Lower lobe of right lung (tissue), 2 donors: Measurements from ENCODE around the gene RSRP1. TPM values are rescaled to one million over a fixed set of nuclear protein-coding genes. Genes with fewer than 3 reads are reported as not detected.
A peak's percentile ranks its signal among the peaks of the same experiment; 100 is the strongest.
"Not testable (repeated sequence)": the region's sequence is repeated elsewhere in the genome, so short reads cannot be mapped to it uniquely, and the experiment has no call there.

Experiments used
- ATAC-seq, 2 donors: fragments of 200-7000 bp; cut with Tn5 transposase; one replicate each; pipeline ENCODE4 v1.9.1; 2020 to 2022; ENCODE audit warnings: mild to moderate bottlenecking in 2 of 2, moderate library complexity in 2 of 2
- DNase-seq: peaks from one replicate; pipeline ENCODE4 v3.0.0-alpha.2; 2020
- H3K27ac ChIP-seq: fragments of 200-600 bp; one replicate; pipeline ENCODE4 v1.8.0; 2022
- H3K27me3 ChIP-seq: fragments of 200-600 bp; one replicate; pipeline ENCODE4 v1.8.0; 2022; ENCODE audit warnings: low read depth
- H3K36me3 ChIP-seq: fragments of 200-600 bp; one replicate; pipeline ENCODE4 v1.8.0; 2022; ENCODE audit warnings: mild to moderate bottlenecking
- H3K4me1 ChIP-seq: fragments of 200-600 bp; one replicate; pipeline ENCODE4 v1.8.0; 2022
- H3K4me3 ChIP-seq: fragments of 200-600 bp; one replicate; pipeline ENCODE4 v1.8.0; 2022; ENCODE audit warnings: mild to moderate bottlenecking
- H3K9me3 ChIP-seq: fragments of 200-600 bp; one replicate; pipeline ENCODE4 v1.8.0; 2022
- CTCF ChIP-seq: fragments of 200-600 bp; IDR thresholded peaks from one replicate; pipeline ENCODE4 v1.8.0; 2022; ENCODE audit warnings: antibody characterized with exemption, mild to moderate bottlenecking
- intact Hi-C: fragments of 100-400 bp; cut with DNase I; formaldehyde crosslinking; loops from one replicate; pipeline ENCODE4 v1.11.0; 2022
- total RNA-seq: library from RNA; stranded (reverse); fragmentation: NEBNext Ultra II Directional; extraction: Animal tissue kit (Norgen Biotek cat#: 25700); gene quantifications from one replicate; pipeline ENCODE4 v1.2.1, GENCODE V29; 2021
- donor health status: DM: no; HTN: yes; CAD: no; lungs with severe emphysema.

The RSRP1 gene
- total RNA-seq, 1 donor from 2014 or later = 145 TPM

DNA sequence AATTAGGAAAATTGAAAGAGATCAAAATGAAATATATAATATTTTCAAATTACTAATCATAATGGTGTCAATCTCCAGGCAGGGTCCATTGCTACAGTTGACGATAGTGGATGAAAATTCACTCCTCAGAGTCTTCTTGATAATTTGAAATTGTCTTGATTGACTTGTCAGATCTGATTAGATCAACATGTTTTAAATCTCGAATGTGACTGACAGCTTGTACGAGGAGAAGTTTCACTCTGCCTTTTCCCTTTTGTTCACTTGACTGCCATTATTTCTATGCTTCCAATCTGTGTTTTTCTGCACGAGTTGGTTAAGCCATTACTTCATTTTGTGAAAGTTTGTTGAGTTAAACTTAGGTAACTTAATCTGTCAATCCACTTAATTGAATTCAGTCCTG lies 28.4 kb upstream of the RSRP1 start:
- H3K36me3 ChIP-seq, H3K27ac ChIP-seq, intact Hi-C loops, H3K9me3 ChIP-seq, H3K4me1 ChIP-seq, H3K27me3 ChIP-seq, H3K4me3 ChIP-seq, DNase-seq, ATAC-seq: not testable (repeated sequence)

- H3K4me3 ChIP-seq, H3K4me1 ChIP-seq, H3K27ac ChIP-seq, intact Hi-C loops, H3K27me3 ChIP-seq, H3K9me3 ChIP-seq, H3K36me3 ChIP-seq, DNase-seq, ATAC-seq: not testable (repeated sequence)
Measured at GRCh38 chr1:25272238-25272637, 25.0 kb upstream of the RSRP1 start, which contains the start of gene RHD. TSS of gene RHD (plus strand) at chr1:25272509. CDS start at chr1:25272548, 39 bp downstream.

DNA sequence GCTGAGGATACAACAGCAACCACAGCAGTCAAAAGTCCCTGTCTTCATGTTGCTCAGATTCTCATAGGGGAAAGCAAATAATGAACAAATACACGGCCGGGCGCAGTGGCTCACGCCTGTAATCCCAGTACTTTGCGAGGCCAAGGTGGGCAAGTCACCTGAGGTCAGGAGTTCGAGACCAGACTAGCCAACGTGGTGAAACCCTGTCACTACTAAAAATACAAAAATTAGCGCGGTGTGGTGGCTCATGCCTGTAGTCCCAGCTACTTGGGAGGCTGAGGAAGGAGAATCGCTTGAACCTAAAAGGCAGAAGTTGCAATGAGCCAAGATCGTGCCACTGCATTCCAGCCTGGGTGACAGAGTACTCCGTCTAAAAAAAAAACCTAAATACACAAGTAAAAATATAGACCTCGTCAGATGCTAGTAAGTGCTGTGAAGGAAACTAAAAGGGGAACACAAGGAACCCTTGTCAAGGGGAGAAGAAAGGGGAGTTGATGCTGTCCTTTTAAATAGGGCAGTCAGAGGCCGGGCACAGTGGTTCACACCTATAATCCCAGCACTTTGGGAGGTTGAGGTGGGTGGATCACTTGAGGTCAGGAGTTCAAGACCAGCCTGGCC lies 21.0 kb upstream of the RSRP1 start:
- H3K27me3 ChIP-seq, H3K9me3 ChIP-seq, H3K36me3 ChIP-seq, intact Hi-C loops, DNase-seq, ATAC-seq, H3K4me1 ChIP-seq: not testable (repeated sequence)
- H3K27ac ChIP-seq = peak overlapping the region; percentile 67
- H3K4me3 ChIP-seq = peak overlapping the region; percentile 53

DNA sequence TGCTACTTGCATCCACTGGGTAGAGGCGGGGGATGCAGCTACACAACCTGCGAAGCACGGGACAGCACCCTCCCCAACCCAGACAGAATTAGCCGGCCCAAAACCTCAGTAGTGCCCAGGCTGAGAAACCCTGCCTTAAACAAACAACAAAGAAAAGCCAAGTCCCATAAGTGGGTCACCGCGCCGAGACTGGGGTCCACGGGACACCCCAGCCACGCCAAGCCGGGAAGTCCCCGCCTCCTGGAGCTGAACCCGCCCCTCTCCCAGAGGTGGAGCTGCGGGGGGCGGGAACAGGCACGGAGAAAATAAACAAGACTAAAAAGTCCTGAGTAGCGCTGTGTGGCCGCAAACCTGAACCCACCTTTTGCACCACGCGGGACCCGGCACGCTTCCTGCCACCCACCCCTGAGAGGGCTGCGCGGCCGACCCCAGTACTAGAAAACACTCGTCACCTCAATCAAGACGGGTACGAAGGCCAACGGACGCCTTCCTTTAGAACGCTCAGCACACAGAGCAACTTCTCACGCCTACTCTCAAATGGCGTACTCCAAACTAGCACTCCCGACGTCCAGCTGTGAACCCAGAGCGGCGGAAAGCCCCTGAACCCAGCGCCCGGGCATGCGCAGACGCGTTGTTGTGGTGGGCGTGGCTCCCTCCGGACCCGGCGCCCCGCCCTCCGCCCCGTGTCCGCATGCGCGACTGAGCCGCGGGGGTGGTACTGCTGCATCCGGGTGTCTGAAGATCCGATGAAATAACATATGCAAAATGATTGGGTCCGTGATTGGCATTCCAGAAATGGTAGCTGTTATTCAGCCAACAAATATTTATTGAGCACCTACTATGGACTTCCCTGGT lies 20.3 kb upstream of the RSRP1 start:
- H3K36me3 ChIP-seq, H3K9me3 ChIP-seq, H3K4me1 ChIP-seq, intact Hi-C loops, H3K27me3 ChIP-seq: not testable (repeated sequence)
- DNase-seq (peak; percentile 72), ATAC-seq (peak; percentile 99)
- Histone ChIP-seq H3K27ac (peak overlapping the region; percentile 67), H3K4me3 (peak overlapping the region; percentile 53)

DNA sequence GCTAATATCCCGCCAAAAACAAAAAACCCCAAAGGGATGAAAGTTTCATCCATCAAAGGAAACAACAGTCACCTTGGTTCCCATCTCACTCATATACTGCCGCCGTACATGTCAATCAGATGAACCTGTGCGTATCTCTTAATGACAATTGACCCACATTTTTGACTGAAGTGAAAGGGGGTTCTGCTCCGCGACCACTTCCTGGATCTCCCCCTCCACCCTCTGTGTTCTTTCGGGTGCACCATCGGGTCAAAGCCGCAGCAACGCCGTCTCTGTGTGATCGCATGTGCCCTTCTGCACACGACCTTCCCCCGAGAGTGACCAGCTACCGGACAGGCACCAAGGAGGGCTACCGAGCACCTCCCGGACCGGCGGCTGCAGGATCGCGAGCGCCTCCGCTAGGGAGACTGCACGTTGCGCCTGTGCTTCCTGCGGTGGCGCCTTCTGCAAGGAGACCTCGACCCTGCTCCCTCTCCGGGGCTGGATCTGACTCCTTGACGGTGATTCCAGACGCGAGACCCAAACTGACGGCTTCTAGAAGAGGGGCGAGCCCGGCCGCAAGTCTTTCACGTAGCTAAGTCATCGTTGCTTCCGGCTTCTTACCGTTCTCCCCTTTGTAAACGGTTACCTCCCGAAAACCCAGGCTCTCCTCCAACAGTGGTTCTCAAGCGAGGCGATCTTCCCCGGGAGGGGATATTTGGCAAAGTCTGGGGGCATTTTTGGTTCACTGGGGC lies 19.5 kb upstream of the RSRP1 start:
- H3K9me3 ChIP-seq, H3K36me3 ChIP-seq, H3K27ac ChIP-seq, H3K4me1 ChIP-seq, DNase-seq, intact Hi-C loops, H3K27me3 ChIP-seq: not testable (repeated sequence)
- peak; percentile 67 to 75 for ATAC-seq
- peak overlapping the region; percentile 53 for H3K4me3 ChIP-seq

- intact Hi-C loops, DNase-seq, H3K4me3 ChIP-seq, ATAC-seq, H3K9me3 ChIP-seq, H3K4me1 ChIP-seq, H3K27ac ChIP-seq, H3K27me3 ChIP-seq, H3K36me3 ChIP-seq: not testable (repeated sequence)
Measured at GRCh38 chr1:25260336-25260735, 13.1 kb upstream of the RSRP1 start.

DNA sequence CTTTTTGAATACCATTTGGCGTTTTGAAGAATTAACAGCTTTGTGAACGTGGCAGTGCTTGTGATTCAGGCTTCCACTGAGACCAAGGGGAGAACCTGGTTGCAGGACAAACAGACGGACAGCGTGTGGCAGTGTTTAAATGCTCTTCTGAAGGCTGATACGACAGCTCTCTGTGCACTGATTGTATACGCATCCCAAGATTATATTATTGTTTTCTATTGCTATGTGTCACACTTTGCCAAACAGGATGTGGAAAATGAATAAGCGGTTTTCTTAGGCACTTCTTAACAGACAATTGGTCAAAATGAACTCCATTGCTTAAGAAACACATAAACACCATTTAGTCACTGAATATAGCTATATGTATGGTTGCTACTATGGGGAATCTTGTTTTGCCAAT lies 12.6 kb upstream of the RSRP1 start:
- H3K9me3 ChIP-seq, H3K4me1 ChIP-seq, H3K36me3 ChIP-seq, H3K4me3 ChIP-seq, H3K27ac ChIP-seq, intact Hi-C loops, ATAC-seq, H3K27me3 ChIP-seq, DNase-seq: not testable (repeated sequence)
- peak; percentile 8 for TF ChIP-seq CTCF

DNA sequence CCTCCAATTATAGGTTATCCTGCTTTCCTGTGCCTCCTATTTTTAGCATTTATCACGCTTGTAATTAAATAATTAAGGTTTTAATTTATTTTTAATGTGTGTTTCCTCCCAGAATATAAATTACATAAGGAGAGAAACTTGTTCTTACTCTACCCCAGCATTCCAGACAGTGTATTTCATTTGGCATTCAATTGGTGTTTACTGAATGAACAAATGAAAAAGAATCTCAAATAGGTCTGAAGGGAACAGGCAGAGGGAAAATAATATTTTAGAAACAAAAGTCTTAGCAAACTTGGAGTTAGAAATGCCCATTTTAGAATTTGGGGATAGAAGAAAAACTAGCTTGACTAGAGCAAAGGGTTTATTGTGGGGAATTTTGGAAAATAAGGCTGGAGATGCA lies 9.9 kb upstream of the RSRP1 start:
- H3K4me3 ChIP-seq = no peak overlapping the region
- H3K9me3 ChIP-seq = no peaks in the 10 kb centered on the region
- no peaks in the 10 kb centered on the region for H3K27me3 ChIP-seq
- intact Hi-C loops = no loop called here
- ATAC-seq = no peak
- no peaks in the 10 kb centered on the region for H3K36me3 ChIP-seq
- H3K27ac ChIP-seq = no peak overlapping the region
- peaks cover 8% of the 10 kb centered on the region for H3K4me1 ChIP-seq
- DNase-seq = no peak
- TF ChIP-seq CTCF = no peak
